SU-DHL-6 (cell line): ENCODE measurements around the gene MAST4.

ENCODE experiments used
- H2AFZ ChIP-seq: fragments of 200-600 bp; sonication (generic); 2 replicates; pipeline ENCODE4 v1.6.1; 2014; ENCODE audit warnings: low read depth, mild to moderate bottlenecking, moderate library complexity, mixed read lengths, antibody characterized with exemption, low read length; ENCODE audit not compliant: severe bottlenecking
- H3F3A ChIP-seq: fragments of 200-600 bp; shearing (Covaris generic); 2 replicates; pipeline ENCODE4 v1.6.0; 2016; ENCODE audit warnings: antibody characterized with exemption, mild to moderate bottlenecking; ENCODE audit not compliant: insufficient read depth
- H3K27ac ChIP-seq: fragments of 200-600 bp; sonication (generic); 2 replicates; pipeline ENCODE4 v1.5.1; 2016; ENCODE audit warnings: low read depth, mild to moderate bottlenecking, low read length, moderate library complexity, mixed read lengths
- H3K27me3 ChIP-seq: fragments of 200-600 bp; sonication (generic), shearing (Covaris generic); 2 replicates; pipeline ENCODE4 v1.6.0; 2014; ENCODE audit warnings: mild to moderate bottlenecking, low read length
- H3K36me3 ChIP-seq: fragments of 200-600 bp; sonication (generic); 2 replicates; pipeline ENCODE4 v1.6.1; 2014; ENCODE audit warnings: mild to moderate bottlenecking, low read length, mixed read lengths
- H3K4me2 ChIP-seq: fragments of 300-600, 200-600 bp; shearing (Covaris generic), sonication (generic); 2 replicates; pipeline ENCODE4 v1.6.0; 2014; ENCODE audit warnings: low read length, low read depth, mild to moderate bottlenecking; ENCODE audit not compliant: poor library complexity, severe bottlenecking
- H3K4me3 ChIP-seq: fragments of 200-600 bp; sonication (generic); 2 replicates; pipeline ENCODE4 v1.5.1; 2014; ENCODE audit warnings: antibody characterized with exemption, low read length, mild to moderate bottlenecking, mixed read lengths; ENCODE audit not compliant: insufficient read depth, poor library complexity, severe bottlenecking
- H3K79me2 ChIP-seq: fragments of 200-600 bp; sonication (generic); 2 replicates; pipeline ENCODE4 v1.6.1; 2014; ENCODE audit warnings: mild to moderate bottlenecking, low read length, moderate library complexity; ENCODE audit not compliant: insufficient read depth
- H3K9ac ChIP-seq: fragments of 200-600 bp; sonication (generic); 2 replicates; pipeline ENCODE4 v1.7.0; 2014; ENCODE audit warnings: mild to moderate bottlenecking, low read length
- H3K9me2 ChIP-seq: fragments of 200-600 bp; sonication (generic); replicated peaks from 2 replicates; pipeline ENCODE4 v1.6.1; 2014; ENCODE audit warnings: low read length; ENCODE audit not compliant: insufficient read depth
- H3K9me3 ChIP-seq: fragments of 200-600 bp; sonication (generic); 2 replicates; pipeline ENCODE4 v1.6.1; 2014; ENCODE audit warnings: low read length, mixed read lengths; ENCODE audit not compliant: insufficient read depth
- H4K20me1 ChIP-seq: fragments of 200-600 bp; sonication (generic); 2 replicates; pipeline ENCODE4 v1.6.1; 2014; ENCODE audit warnings: low read depth, mild to moderate bottlenecking, antibody characterized with exemption, low read length, moderate library complexity, mixed read lengths
- EZH2phosphoT487 ChIP-seq: fragments of 200-600 bp; sonication (generic), shearing (Covaris generic); conservative IDR thresholded peaks from 2 replicates; pipeline ENCODE4 v1.6.1; 2018; ENCODE audit warnings: mild to moderate bottlenecking, antibody characterized with exemption, low read length, moderate library complexity, mixed read lengths
- TF ChIP-seq, protein P1 (sequence below): fragments of 200-600 bp; sonication (generic); IDR thresholded peaks from one replicate; pipeline ENCODE4 v1.5.1; 2017; ENCODE audit warnings: antibody characterized with exemption, mild to moderate bottlenecking, low read length, moderate library complexity; ENCODE audit not compliant: insufficient read depth, poor library complexity, severe bottlenecking

The MAST4 gene

DNA sequence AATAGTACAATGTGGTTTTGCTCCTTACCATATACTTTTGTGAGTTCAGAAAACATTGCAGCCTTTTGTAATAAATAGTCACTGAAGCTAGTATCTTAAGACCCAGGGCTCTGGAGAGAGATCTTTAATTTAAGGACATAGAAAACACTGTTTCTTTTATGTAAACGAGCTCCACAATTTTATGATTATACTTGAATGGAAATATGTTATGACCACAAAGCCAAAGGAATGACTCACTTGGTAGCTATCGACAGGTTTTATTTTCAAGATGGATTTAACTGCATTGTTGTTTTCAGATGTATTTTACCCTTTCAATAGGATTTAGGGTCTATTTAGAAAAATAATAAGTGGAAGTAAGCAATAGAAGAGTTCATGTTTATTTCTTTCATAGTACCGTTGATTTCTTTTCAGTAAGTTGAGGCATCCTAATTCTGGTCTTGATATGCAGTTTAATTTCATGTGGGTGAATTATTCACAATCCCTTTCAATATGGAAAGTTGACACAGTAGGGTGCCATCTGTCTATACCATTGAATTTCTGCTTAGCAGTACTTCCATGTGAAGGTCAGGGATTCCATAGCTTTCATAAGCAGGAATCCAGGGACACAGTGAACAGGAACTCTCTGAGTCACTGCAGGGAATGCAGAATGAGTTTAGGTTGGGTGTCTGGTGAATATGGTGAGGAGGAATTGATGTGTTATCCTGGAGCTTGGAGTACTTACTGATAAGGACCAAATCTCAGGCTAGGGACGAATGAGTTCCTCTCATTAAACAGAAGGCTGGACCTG lies 442.8 kb downstream of the MAST4 start:
- H3K27ac ChIP-seq: no peak overlapping the region
- H4K20me1 ChIP-seq: no peaks in the 10 kb centered on the region
- no peaks in the 10 kb centered on the region for H3K79me2 ChIP-seq
- H3K27me3 ChIP-seq: no peaks in the 10 kb centered on the region
- H3K4me3 ChIP-seq: no peak overlapping the region
- no peak overlapping the region for H3K9ac ChIP-seq
- H3K36me3 ChIP-seq: no peaks in the 10 kb centered on the region
- no peak for TF ChIP-seq EZH2phosphoT487
- TF ChIP-seq, protein P1, sequence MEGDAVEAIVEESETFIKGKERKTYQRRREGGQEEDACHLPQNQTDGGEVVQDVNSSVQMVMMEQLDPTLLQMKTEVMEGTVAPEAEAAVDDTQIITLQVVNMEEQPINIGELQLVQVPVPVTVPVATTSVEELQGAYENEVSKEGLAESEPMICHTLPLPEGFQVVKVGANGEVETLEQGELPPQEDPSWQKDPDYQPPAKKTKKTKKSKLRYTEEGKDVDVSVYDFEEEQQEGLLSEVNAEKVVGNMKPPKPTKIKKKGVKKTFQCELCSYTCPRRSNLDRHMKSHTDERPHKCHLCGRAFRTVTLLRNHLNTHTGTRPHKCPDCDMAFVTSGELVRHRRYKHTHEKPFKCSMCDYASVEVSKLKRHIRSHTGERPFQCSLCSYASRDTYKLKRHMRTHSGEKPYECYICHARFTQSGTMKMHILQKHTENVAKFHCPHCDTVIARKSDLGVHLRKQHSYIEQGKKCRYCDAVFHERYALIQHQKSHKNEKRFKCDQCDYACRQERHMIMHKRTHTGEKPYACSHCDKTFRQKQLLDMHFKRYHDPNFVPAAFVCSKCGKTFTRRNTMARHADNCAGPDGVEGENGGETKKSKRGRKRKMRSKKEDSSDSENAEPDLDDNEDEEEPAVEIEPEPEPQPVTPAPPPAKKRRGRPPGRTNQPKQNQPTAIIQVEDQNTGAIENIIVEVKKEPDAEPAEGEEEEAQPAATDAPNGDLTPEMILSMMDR: no peak
- no peaks in the 10 kb centered on the region for H3K9me2 ChIP-seq
- no peak overlapping the region for H3K4me2 ChIP-seq
- H3F3A ChIP-seq: no peaks in the 10 kb centered on the region
- H3K9me3 ChIP-seq: no peaks in the 10 kb centered on the region
- H2AFZ ChIP-seq: no peak overlapping the region

DNA sequence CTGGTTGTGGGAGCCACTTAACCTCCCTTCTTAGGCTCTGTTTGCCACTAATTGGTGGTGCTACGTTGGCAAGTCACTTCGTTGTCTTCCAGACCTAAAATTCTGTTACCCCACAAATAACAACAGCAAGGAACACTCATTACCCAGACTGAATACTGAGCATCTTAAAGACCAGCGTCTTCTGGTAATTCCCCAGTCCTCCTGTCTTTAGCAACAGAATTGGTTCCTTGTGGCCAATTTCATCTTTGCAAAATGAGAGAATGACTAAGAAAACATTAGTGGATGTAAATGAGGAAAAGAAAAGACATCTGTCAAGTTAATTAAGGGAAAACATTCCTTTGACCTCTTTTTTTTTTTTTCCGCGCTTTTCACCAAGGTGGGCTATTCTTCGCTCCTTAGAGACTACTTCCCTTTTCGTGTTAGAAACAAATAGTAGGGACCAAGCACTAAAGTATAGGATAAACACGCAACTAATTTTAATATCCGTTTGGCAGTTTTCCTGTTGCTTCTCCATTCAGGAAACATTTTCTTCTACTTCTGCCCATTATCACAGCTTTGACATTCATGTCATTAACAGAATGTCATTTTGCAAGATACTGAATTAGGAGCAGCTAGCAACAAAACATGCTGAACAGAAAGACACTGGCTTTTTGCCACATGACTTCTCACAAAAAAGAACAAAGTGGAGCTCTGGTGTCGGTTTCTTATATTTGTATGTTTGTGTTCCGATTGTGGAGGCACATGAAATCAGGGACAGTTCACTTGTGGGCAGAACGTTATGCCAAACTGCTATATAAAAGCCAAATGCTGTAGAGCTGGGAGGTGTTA lies 446.2 kb downstream of the MAST4 start:
- Histone ChIP-seq H3F3A (no peaks in the 10 kb centered on the region), H3K27me3 (no peaks in the 10 kb centered on the region), H3K79me2 (no peaks in the 10 kb centered on the region)

DNA sequence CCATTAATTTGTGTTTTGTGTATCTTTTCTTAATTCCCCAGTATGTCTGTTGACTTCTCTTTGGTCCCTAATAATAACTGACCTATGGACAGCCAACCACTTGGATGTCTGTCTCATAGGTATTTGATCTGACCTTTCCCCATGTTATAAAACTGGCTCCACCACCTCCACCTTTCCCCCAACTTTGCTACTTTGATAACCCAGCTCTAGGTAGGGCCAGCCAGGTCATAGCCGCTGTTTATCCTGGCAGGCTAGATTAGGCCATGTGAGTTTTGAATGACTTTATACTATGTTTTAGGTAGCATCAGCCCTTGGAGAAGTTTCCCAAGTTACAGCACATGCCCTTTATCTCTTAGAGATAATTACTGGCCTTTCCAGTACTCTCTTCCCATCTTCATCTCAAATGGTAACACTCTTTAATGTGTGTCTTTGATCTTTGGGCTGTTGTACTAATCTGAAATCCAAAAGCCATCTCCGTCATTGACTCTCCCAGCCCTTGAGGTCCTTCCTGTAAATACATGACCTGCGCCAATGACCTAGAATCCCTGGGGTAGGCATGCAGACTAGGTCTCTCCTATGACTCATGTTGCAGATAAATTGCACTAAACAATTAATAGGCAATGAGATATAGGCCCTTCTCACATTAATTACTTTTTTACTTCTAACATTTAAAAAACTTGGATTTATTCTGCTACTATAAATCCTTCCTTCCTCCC lies 447.8 kb downstream of the MAST4 start:
- no peaks in the 10 kb centered on the region for H3K36me3 ChIP-seq
- H3K9me2 ChIP-seq: no peaks in the 10 kb centered on the region
- TF ChIP-seq EZH2phosphoT487: no peak
- TF ChIP-seq, protein P1: no peak
- no peaks in the 10 kb centered on the region for H3K27me3 ChIP-seq
- no peaks in the 10 kb centered on the region for H4K20me1 ChIP-seq
- H2AFZ ChIP-seq: no peak overlapping the region
- no peaks in the 10 kb centered on the region for H3F3A ChIP-seq
- H3K4me2 ChIP-seq: no peak overlapping the region
- no peaks in the 10 kb centered on the region for H3K79me2 ChIP-seq
- H3K9ac ChIP-seq: no peak overlapping the region
- no peaks in the 10 kb centered on the region for H3K9me3 ChIP-seq
- no peak overlapping the region for H3K27ac ChIP-seq
- no peak overlapping the region for H3K4me3 ChIP-seq

More for the DNA sequence above, 446.2 kb downstream of the MAST4 start:
- Histone ChIP-seq H3K9me3 (no peaks in the 10 kb centered on the region), H3K9me2 (no peaks in the 10 kb centered on the region), H3K4me2 (no peak overlapping the region), H4K20me1 (no peaks in the 10 kb centered on the region), H3K9ac (no peak overlapping the region), H3K36me3 (no peaks in the 10 kb centered on the region), H3K27ac (no peak overlapping the region), H3K4me3 (no peak overlapping the region), H2AFZ (no peak overlapping the region)
- TF ChIP-seq EZH2phosphoT487: no peak
- TF ChIP-seq, protein P1: no peak
